Stimulated activated CD4-positive, alpha-beta T cell treated with anti-CD3 and anti-CD28 coated beads, TNF-alpha, amount 100 ng/mL, for 24 hours (primary cell): ENCODE results near the gene PARD3.

Source experiments
- DNase-seq, 3 experiments: peaks; one replicate each; pipeline ENCODE4 v3.0.0-alpha.2; 2020; ENCODE audit warnings: low read depth in 3 of 3

The PARD3 gene

GRCh38 chr10:34627331-34627730 is 187.8 kb downstream of the PARD3 start:
- DNase-seq, result no peak

GRCh38 chr10:34626158-34626880 is 188.8 kb downstream of the PARD3 start:
- no peak for DNase-seq

- DNase-seq, result no peak
Measured at GRCh38 chr10:34624323-34625153, 190.6 kb downstream of the PARD3 start.

- DNase-seq, result no peak
Measured at GRCh38 chr10:34622945-34623344, 192.2 kb downstream of the PARD3 start.

- DNase-seq, result no peak
Measured at GRCh38 chr10:34618611-34619010, 196.5 kb downstream of the PARD3 start.

GRCh38 chr10:34615770-34616169 is 199.3 kb downstream of the PARD3 start:
- DNase-seq, result no peak

GRCh38 chr10:34613491-34613890 is 201.6 kb downstream of the PARD3 start:
- DNase-seq, result no peak

GRCh38 chr10:34612938-34613337 is 202.2 kb downstream of the PARD3 start:
- DNase-seq, result no peak

GRCh38 chr10:34612446-34612845 is 202.7 kb downstream of the PARD3 start:
- DNase-seq, result no peak

GRCh38 chr10:34609287-34609940 is 205.7 kb downstream of the PARD3 start:
- DNase-seq, result no peak

GRCh38 chr10:34607894-34608293 is 207.2 kb downstream of the PARD3 start:
- DNase-seq, result no peak

GRCh38 chr10:34606890-34607289 is 208.2 kb downstream of the PARD3 start:
- DNase-seq, result no peak

GRCh38 chr10:34602478-34602877 is 212.6 kb downstream of the PARD3 start:
- DNase-seq, result no peak

- no peak for DNase-seq
Measured at GRCh38 chr10:34601691-34602090, 213.4 kb downstream of the PARD3 start.

- DNase-seq, result no peak
Measured at GRCh38 chr10:34599026-34599795, 215.9 kb downstream of the PARD3 start.

GRCh38 chr10:34596351-34596750 is 218.7 kb downstream of the PARD3 start:
- DNase-seq, result no peak

- DNase-seq, result no peak
Measured at GRCh38 chr10:34593930-34594329, 221.2 kb downstream of the PARD3 start.

GRCh38 chr10:34593374-34593890 is 221.7 kb downstream of the PARD3 start:
- no peak for DNase-seq

- no peak for DNase-seq
Measured at GRCh38 chr10:34590793-34591192, 224.3 kb downstream of the PARD3 start.

- DNase-seq, result no peak
Measured at GRCh38 chr10:34589275-34589674, 225.8 kb downstream of the PARD3 start.

GRCh38 chr10:34587680-34588019 is 227.4 kb downstream of the PARD3 start:
- DNase-seq, result no peak
